Heart left ventricle (tissue), 16 donors: Measurements from ENCODE around the gene DOCK2. TPM values are rescaled to one million over a fixed set of nuclear protein-coding genes. Genes with fewer than 3 reads are reported as not detected.

Experiments used
- ATAC-seq, 4 donors: fragments of 200-7000 bp; cut with Tn5 transposase; one replicate each; pipeline ENCODE4 v1.9.1; 2020 to 2022; ENCODE audit warnings: moderate library complexity in 4 of 4, mild to moderate bottlenecking in 3 of 4, moderate number of reproducible peaks in 1 of 4
- DNase-seq, 5 donors: peaks; one replicate each; pipeline ENCODE4 v3.0.0-alpha.2; 2020
- H3K27ac ChIP-seq, 12 donors: fragments of 200-600 bp; sonication (generic) in 4 of 12; one replicate each; pipeline versions ENCODE4 v1.5.0 to v1.8.0; 2016 to 2022; ENCODE audit warnings: mild to moderate bottlenecking in 2 of 12
- H3K27me3 ChIP-seq, 9 donors: fragments of 200-600 bp; sonication (generic) in 2 of 9; one replicate each; pipeline versions ENCODE4 v1.5.1 to v1.8.0; 2016 to 2022; ENCODE audit warnings: mild to moderate bottlenecking in 3 of 9
- H3K36me3 ChIP-seq, 9 donors: fragments of 200-600 bp; sonication (generic) in 2 of 9; one replicate each; pipeline versions ENCODE4 v1.5.0 to v1.8.0; 2018 to 2022; ENCODE audit warnings: mild to moderate bottlenecking in 2 of 9
- H3K4me1 ChIP-seq, 12 donors: fragments of 200-600 bp; sonication (generic) in 4 of 12; one replicate each; pipeline versions ENCODE4 v1.5.0 to v1.8.0; 2016 to 2022; ENCODE audit warnings: mild to moderate bottlenecking in 3 of 12
- H3K4me3 ChIP-seq, 12 donors: fragments of 200-600 bp; sonication (generic) in 4 of 12; one replicate each; pipeline versions ENCODE4 v1.5.0 to v1.8.0; 2017 to 2022; ENCODE audit warnings: mild to moderate bottlenecking in 9 of 12, moderate library complexity in 4 of 12
- H3K9me3 ChIP-seq, 12 donors: fragments of 200-600 bp; sonication (generic) in 4 of 12; one replicate each; pipeline versions ENCODE4 v1.5.0 to v1.8.0; 2016 to 2022; ENCODE audit warnings: mild to moderate bottlenecking in 1 of 12
- POLR2A ChIP-seq, 2 donors: fragments of 450-650 bp; IDR thresholded peaks; one replicate each; pipeline ENCODE4 v1.6.1; 2017; ENCODE audit warnings: antibody characterized with exemption in 2 of 2, mild to moderate bottlenecking in 2 of 2, moderate library complexity in 2 of 2
- WGBS, 4 donors: extraction: QIAGEN DNeasy Blood & Tissue Kit in 2 of 4; methylation state at CpG; one replicate each; pipeline versions ENCODE4 v1.1.5 to v1.1.7; 2013 to 2018; 5-methylcytosine and 5-hydroxymethylcytosine counted together
- intact Hi-C, 10 donors: fragments of 100-400 bp; cut with DNase I; formaldehyde crosslinking; loops; one replicate each; pipeline versions ENCODE4 v1.11.1 to v1.14.2; 2022
- polyA plus RNA-seq, 2 donors: library from polyadenylated mRNA; stranded (reverse); fragments of 200-250 nt; gene quantifications; one replicate each; pipeline ENCODE4 v1.2.3, GENCODE V29; 2013
- total RNA-seq, 9 donors: library from RNA; depleted of rRNA in 2 of 9; stranded (reverse); fragments of >200 nt in 2 of 9; fragmentation: NEBNext Ultra II Directional in 3 of 9; extraction: Animal tissue kit (Norgen Biotek cat#: 25700) in 3 of 9; gene quantifications; one replicate each; pipeline versions ENCODE4 v1.1.0 to v1.2.4, GENCODE V29; 2016 to 2023
- TF ChIP-seq, protein P1 (sequence below), 12 donors: fragments of 200-600 bp; sonication (generic) in 4 of 12; IDR thresholded peaks; one replicate each; pipeline versions ENCODE4 v1.5.0 to v1.8.0; 2018 to 2022; ENCODE audit warnings: antibody characterized with exemption in 12 of 12, mild to moderate bottlenecking in 5 of 12
- donor health status: ischemic (EF 13 %, LVEDD 7.1; RV severe dilation, severe dysfunction).
- donor health status: healthy with polysubstance abuse.
- donor health status: DM: no; HTN: yes; CAD: no.
- donor health status: DM: no; HTN: no; CAD: no.
- donor health status: ischemic (EF 25% LVEDD 6.9; RV normal size, moderate dysfunction).
- donor health status: ischemic (EF 25% LVEDD 5.7; RV mildly dilated, moderate dysfunction).
- donor health status: healthy.
- donor health status: DM: yes; HTN: yes; CAD: no.
- donor health status: ischemic (EF 35%, LVEDD 5.7; RV mildly dilated, moderate dysfunction).
- donor health status: nonischemic (EF 11% LVEDD 7.7; RV severe dilation, severe dysfunction).
- donor health status: DM: yes; HTN: yes; CAD: no.
- donor health status: PGD.
- donor health status: ischemic (EF 29% LVEDD 5.4; RV normal size, mild dysfunction).
- donor health status: nonischemic (EF 23%, LVEDD 6.1; RV moderate dilation, normal function).

The DOCK2 gene
- total and polyA plus RNA-seq, 11 donors, result 0.80 to 59.5 (median 4.6) TPM

DNA sequence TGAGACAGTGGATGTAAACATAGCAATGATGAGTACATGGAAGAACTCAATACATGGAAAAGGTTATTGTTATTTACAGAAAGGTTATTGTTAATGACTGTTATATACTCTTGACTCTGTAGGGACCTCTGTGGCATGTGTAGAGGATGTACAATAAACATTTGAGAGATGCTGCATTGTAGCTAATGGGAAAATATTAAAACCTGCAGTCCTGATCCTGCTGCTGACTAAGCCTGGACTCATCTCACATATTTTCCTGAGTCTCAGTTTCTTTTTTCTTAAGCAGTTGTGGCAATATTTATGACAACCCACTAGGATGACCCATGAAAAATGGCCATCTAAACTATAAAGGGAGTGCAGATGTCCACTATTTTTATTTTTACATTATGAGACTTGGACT lies 75.4 kb downstream of the DOCK2 start:
- no peak overlapping the region for H3K4me3 ChIP-seq
- H3K4me1 ChIP-seq, result peaks cover 0 to 11% (median 0%) of the 10 kb centered on the region in 12 donors
- DNase-seq, result no peak
- TF ChIP-seq, protein P1, sequence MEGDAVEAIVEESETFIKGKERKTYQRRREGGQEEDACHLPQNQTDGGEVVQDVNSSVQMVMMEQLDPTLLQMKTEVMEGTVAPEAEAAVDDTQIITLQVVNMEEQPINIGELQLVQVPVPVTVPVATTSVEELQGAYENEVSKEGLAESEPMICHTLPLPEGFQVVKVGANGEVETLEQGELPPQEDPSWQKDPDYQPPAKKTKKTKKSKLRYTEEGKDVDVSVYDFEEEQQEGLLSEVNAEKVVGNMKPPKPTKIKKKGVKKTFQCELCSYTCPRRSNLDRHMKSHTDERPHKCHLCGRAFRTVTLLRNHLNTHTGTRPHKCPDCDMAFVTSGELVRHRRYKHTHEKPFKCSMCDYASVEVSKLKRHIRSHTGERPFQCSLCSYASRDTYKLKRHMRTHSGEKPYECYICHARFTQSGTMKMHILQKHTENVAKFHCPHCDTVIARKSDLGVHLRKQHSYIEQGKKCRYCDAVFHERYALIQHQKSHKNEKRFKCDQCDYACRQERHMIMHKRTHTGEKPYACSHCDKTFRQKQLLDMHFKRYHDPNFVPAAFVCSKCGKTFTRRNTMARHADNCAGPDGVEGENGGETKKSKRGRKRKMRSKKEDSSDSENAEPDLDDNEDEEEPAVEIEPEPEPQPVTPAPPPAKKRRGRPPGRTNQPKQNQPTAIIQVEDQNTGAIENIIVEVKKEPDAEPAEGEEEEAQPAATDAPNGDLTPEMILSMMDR (IDR thresholded peaks at IDR 0.05), result no peak
- TF ChIP-seq POLR2A (IDR thresholded peaks at IDR 0.05), result no peak
- peaks cover 0 to 90% (median 0%) of the 10 kb centered on the region in 9 donors for H3K36me3 ChIP-seq
- intact Hi-C loops, result no loop called here
- no peak for ATAC-seq
- H3K27ac ChIP-seq, result no peak overlapping the region
- H3K27me3 ChIP-seq, result no peaks in the 10 kb centered on the region
- H3K9me3 ChIP-seq, result no peaks in the 10 kb centered on the region

DNA sequence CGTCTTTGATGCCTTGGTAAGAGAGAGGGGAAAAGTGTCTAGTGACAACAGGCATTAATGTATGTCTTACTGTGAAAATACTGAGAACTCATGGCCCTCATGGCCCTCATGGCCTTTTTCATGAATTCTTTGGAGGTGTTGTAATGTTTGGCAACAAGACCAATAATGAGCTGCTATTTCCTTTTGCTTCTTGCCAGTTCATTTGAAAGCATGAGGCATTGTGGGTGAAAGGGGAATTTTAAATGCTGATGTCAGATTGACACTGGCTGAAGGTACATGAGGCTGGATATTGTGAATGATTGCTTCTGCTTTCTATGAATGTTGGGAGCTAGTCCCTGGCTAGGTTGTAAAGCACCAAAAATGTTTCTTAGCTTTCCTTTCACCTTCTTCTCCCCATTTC lies 79.2 kb downstream of the DOCK2 start:
- Histone ChIP-seq H3K27me3 (no peaks in the 10 kb centered on the region), H3K9me3 (no peaks in the 10 kb centered on the region), H3K4me1 (peaks cover 0 to 11% (median 0%) of the 10 kb centered on the region in 12 donors), H3K4me3 (no peak overlapping the region), H3K27ac (no peak overlapping the region), H3K36me3 (peaks cover 0 to 89% (median 0%) of the 10 kb centered on the region in 9 donors)
- DNase-seq (no peak), ATAC-seq (peak in 1 of 4 donors; percentile 45)
- TF ChIP-seq, protein P1 (IDR thresholded peaks at IDR 0.05), result no peak
- TF ChIP-seq POLR2A (IDR thresholded peaks at IDR 0.05), result no peak
- intact Hi-C loops, result no loop called here
- WGBS, 4 donors, result 48 to 63% (median 58%) methylated on average over 1 of the region's 1 CpG

DNA sequence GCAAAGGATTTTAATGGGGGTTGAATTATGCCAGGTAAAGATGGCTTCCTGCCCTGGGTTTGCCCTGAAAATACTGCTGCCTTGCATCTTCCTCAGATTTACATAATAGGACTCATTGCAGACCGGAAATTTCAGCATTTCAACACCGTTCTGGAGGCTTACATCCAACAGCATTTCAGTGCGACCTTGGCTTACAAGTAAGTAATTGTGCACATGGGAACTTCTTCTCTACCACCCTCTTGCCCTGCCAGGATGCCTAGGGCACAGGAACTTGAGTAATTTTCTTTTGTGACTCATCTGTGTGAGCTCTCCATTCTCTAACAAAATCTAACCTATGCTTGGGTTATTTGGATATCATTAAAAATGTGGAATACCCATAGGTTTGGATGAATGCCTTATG lies 80.2 kb downstream of the DOCK2 start:
- H3K4me3 ChIP-seq, result no peak overlapping the region
- H3K27me3 ChIP-seq, result no peaks in the 10 kb centered on the region
- H3K27ac ChIP-seq, result no peak overlapping the region
- TF ChIP-seq POLR2A (IDR thresholded peaks at IDR 0.05), result no peak
- TF ChIP-seq, protein P1 (IDR thresholded peaks at IDR 0.05), result no peak
- H3K36me3 ChIP-seq, result peaks cover 0 to 89% (median 0%) of the 10 kb centered on the region in 9 donors
- 70 to 81% (median 74%) methylated on average over 3 of the region's 3 CpGs for WGBS, 4 donors
- H3K4me1 ChIP-seq, result peaks cover 0 to 11% (median 0%) of the 10 kb centered on the region in 12 donors
- ATAC-seq, result peak in 1 of 4 donors; percentile 29
- intact Hi-C loops, result no loop called here
- no peaks in the 10 kb centered on the region for H3K9me3 ChIP-seq
- no peak for DNase-seq

DNA sequence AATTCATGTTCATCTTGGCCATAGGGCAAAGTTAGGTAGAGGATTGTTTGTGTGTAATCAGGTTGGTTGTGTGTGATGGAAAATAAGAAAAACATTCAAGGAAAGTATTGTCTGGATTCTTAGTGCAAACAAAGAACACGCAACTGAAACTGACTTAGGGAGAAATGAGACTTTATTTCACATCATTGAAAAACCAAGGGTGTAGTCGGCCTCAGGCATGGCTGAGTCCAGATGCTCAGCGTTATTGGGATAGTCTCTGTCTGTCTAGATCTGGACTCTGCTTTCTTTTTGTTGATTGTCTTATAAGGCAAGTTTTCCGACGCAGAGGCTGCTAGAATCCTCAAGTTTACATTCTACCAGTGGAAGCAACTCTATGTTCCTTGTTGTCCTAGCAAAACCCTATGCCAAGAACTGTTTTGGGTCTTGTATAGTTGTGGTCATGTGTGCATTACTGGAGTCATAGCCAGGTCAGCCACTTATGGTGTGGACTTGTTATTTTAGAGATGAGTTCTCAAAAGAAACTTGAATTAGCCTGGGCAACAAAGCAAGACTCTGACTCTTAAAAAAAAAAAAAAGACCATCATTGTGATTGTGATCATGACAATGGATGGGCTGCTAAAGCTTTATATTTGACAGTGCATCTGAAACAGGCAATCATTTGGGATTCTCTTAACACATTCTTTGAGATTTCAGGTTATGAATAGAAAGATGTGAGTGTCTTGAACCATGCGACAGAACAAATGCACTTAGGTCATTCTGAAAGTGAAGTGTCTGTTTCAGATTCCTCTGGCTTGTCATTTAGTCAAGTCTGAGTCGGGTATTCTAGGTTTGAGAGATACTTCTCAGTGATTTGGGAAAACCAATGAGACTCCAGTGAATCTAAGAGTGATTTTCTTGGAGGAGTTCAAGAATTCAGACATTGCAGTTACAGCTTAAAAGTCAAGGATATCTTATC lies 82.6 kb downstream of the DOCK2 start:
- no peaks in the 10 kb centered on the region for H3K9me3 ChIP-seq
- intact Hi-C loops, result no loop called here

More for the DNA sequence above, 82.6 kb downstream of the DOCK2 start:
- Histone ChIP-seq H3K4me3 (no peak overlapping the region), H3K36me3 (peaks cover 0 to 92% (median 0%) of the 10 kb centered on the region in 9 donors), H3K4me1 (peaks cover 0 to 11% (median 0%) of the 10 kb centered on the region in 12 donors), H3K27me3 (no peaks in the 10 kb centered on the region), H3K27ac (no peak overlapping the region)
- ATAC-seq (no peak), DNase-seq (no peak)
- TF ChIP-seq, protein P1 (IDR thresholded peaks at IDR 0.05), result no peak
- no peak for TF ChIP-seq POLR2A (IDR thresholded peaks at IDR 0.05)
- 77 to 80% (median 78%) methylated on average over 7 of the region's 7 CpGs for WGBS, 4 donors
